Chondrocyte (in vitro differentiated cells): ENCODE measurements around the gene FRMD4A. TPM values are rescaled to one million over a fixed set of nuclear protein-coding genes. Genes with fewer than 3 reads are reported as not detected.
"Not testable (repeated sequence)": the region's sequence is repeated elsewhere in the genome, so short reads cannot be mapped to it uniquely, and the experiment has no call there.

Experiments
- DNase-seq: peaks from one replicate; pipeline ENCODE4 v3.0.0; 2021; ENCODE audit warnings: mixed read lengths, low spot score
- H3K27ac Mint-ChIP-seq: one replicate; pipeline ENCODE4 v1.8.0; 2021; ENCODE audit warnings: mild to moderate bottlenecking, moderate library complexity, mixed read lengths; ENCODE audit not compliant: unreplicated experiment
- H3K27me3 Mint-ChIP-seq: 2 replicates; pipeline ENCODE4 v1.8.0; 2021; ENCODE audit warnings: low read depth, mixed read lengths
- H3K36me3 Mint-ChIP-seq: 2 replicates; pipeline ENCODE4 v1.8.0; 2021; ENCODE audit warnings: low read depth, mixed read lengths
- H3K4me1 Mint-ChIP-seq: 2 replicates; pipeline ENCODE4 v1.8.0; 2021; ENCODE audit warnings: low read depth, mild to moderate bottlenecking, mixed read lengths
- H3K4me3 Mint-ChIP-seq: one replicate; pipeline ENCODE4 v1.8.0; 2021; ENCODE audit warnings: mild to moderate bottlenecking, moderate library complexity, mixed read lengths; ENCODE audit not compliant: unreplicated experiment
- H3K9me3 Mint-ChIP-seq: 2 replicates; pipeline ENCODE4 v1.8.0; 2021; ENCODE audit warnings: low read depth, mixed read lengths
- total RNA-seq: library from RNA; stranded (reverse); gene quantifications from 3 replicates; pipeline ENCODE4 v1.2.1, GENCODE V29; 2021
- TF ChIP-seq, protein P1 (sequence below): fragments of 200-600 bp; sonication (generic); IDR thresholded peaks from 2 replicates; pipeline ENCODE4 v1.5.0; 2021; ENCODE audit warnings: antibody characterized with exemption, mild to moderate bottlenecking, moderate library complexity

FRMD4A gene
- total RNA-seq, 1 donor from 2014 or later, result 129 TPM

DNA sequence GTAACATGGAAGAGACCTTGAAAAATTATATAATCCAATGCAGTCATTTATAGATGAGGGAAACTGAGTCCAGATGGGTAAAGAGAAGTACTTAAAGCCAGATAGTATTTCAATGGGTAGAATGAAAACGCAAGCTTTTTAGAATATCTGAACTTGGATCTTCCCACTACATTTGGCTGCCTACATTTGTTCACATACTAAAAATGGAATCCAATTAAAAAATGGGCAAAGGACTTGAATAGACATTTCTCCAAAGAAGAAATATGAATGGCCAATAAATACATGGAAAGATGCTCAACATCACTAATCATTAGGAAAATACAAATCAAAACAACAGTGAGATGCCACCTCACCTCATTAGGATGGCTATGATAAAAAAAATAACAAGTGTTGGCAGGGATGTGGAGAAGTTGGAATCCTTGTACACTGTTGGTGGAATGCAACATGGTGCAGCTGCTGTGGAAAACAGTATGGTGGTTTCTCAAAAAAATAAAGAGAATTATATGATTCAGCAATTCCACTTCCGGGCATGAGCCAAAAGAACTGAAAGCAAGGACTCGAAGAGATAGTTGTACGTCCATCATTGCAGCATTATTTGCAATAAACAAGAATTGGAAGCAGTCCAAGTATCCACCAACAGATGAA, 188.0 kb downstream of the FRMD4A start:
- no peak for DNase-seq
- Mint-ChIP-seq H3K27ac (no peak overlapping the region), H3K9me3 (no peaks in the 10 kb centered on the region), H3K4me1 (peaks cover 11% of the 10 kb centered on the region), H3K27me3 (no peaks in the 10 kb centered on the region), H3K4me3 (no peak overlapping the region), H3K36me3 (peaks cover 6% of the 10 kb centered on the region)
- TF ChIP-seq, protein P1, sequence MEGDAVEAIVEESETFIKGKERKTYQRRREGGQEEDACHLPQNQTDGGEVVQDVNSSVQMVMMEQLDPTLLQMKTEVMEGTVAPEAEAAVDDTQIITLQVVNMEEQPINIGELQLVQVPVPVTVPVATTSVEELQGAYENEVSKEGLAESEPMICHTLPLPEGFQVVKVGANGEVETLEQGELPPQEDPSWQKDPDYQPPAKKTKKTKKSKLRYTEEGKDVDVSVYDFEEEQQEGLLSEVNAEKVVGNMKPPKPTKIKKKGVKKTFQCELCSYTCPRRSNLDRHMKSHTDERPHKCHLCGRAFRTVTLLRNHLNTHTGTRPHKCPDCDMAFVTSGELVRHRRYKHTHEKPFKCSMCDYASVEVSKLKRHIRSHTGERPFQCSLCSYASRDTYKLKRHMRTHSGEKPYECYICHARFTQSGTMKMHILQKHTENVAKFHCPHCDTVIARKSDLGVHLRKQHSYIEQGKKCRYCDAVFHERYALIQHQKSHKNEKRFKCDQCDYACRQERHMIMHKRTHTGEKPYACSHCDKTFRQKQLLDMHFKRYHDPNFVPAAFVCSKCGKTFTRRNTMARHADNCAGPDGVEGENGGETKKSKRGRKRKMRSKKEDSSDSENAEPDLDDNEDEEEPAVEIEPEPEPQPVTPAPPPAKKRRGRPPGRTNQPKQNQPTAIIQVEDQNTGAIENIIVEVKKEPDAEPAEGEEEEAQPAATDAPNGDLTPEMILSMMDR, result no peak

DNA sequence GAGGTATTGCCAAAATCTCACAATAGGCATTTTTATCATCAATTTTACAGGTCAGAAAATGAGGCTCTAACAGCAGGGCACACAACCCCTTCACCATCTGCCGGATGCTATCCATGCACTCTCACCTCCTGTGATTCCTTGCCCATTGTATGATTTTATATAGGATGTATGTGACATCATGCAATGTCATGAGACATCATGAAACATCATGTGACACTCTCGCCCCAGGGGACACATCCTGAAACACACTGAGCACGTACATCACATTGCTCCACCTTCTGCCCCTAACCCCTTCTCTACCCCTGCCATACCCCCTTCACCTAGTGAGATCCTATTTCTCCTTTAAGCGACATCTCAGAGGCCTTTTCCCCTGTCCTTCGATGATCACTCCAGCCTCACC, 189.4 kb downstream of the FRMD4A start:
- H3K4me1 Mint-ChIP-seq, result peaks cover 5% of the 10 kb centered on the region
- DNase-seq, result no peak
- H3K36me3 Mint-ChIP-seq, result peaks cover 6% of the 10 kb centered on the region

GRCh38 chr10:14137391-14137790, 193.3 kb downstream of the FRMD4A start:
- Mint-ChIP-seq H3K9me3 (peaks cover 5% of the 10 kb centered on the region), H3K36me3 (peaks cover 10% of the 10 kb centered on the region), H3K27ac (no peak overlapping the region), H3K4me1 (no peaks in the 10 kb centered on the region), H3K27me3 (no peaks in the 10 kb centered on the region), H3K4me3 (no peak overlapping the region)
- DNase-seq, result no peak
- TF ChIP-seq, protein P1, result no peak

More for the DNA sequence above, 189.4 kb downstream of the FRMD4A start:
- Mint-ChIP-seq H3K27me3 (no peaks in the 10 kb centered on the region), H3K4me3 (no peak overlapping the region), H3K27ac (no peak overlapping the region), H3K9me3 (no peaks in the 10 kb centered on the region)
- TF ChIP-seq, protein P1, result no peak

DNA sequence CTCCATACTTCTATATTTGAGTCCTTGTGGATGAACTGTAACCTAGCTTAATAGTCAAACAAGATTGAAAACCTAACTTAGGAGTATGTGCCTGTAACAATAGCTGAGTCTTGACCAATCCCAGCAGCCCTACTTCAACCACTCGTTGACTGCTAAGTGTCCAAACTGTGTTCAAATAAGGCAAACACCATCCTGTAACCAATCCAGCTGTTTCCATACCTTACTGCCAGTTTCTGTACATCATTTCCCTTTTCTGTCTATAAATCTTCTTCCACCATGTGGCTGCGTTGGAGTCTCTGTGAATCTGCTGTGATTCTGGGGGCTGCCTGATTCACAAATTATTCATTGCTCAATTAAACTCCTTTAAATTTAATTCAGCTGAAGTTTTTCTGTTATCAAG, 195.5 kb downstream of the FRMD4A start:
- not testable (repeated sequence) for H3K4me1 Mint-ChIP-seq, H3K9me3 Mint-ChIP-seq, DNase-seq, H3K27me3 Mint-ChIP-seq, H3K4me3 Mint-ChIP-seq, H3K36me3 Mint-ChIP-seq, H3K27ac Mint-ChIP-seq

- H3K36me3 Mint-ChIP-seq, result peaks cover 4% of the 10 kb centered on the region
- peaks cover 5% of the 10 kb centered on the region for H3K9me3 Mint-ChIP-seq
- peaks cover 5% of the 10 kb centered on the region for H3K4me1 Mint-ChIP-seq
- H3K27me3 Mint-ChIP-seq, result no peaks in the 10 kb centered on the region
- no peak overlapping the region for H3K4me3 Mint-ChIP-seq
- TF ChIP-seq, protein P1, result no peak
- DNase-seq, result no peak
- H3K27ac Mint-ChIP-seq, result no peak overlapping the region
Observed at GRCh38 chr10:14134275-14134674, 196.4 kb downstream of the FRMD4A start.
